ENCODE results near the gene GATA3.

DNA sequence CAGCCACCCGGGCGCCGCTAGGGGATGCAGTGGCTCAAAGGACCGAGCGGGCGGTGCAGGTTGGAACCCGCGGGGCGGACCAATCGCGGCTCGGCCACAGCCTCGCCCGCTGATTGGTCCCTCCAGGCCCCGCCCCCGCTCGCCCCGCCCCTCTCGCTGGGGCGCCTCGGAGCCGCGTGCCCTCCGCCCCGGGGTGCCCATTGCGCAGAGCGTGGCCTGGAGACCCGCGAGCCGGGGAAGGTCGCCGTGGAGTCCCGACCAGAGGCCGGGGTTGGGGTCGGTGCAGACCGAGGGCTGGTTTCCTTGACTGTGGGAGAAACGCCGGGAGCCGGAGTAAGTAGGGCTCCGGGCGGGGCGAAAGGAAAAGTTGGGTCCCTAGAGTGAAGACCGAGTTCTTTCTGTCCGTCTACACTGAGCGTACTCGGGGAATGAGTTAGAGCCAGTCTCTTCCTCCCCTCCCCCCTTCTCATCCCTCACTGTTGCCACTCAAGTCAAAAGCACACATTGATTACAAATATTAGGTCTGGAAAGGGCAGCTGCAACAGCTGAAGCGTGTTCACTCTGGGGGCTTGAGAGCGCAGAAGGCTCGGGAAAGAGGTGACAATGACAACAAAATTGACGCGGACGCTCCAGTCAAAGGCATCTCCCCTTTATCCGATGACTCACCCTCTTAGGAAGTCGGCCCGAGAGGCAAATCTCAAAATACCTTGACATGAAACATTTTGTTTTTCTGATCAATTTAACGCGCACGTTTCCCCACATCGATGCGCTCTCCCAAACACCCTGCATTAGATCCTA is 843 bp upstream of the GATA3 start:
- TF ChIP-seq, protein P1, sequence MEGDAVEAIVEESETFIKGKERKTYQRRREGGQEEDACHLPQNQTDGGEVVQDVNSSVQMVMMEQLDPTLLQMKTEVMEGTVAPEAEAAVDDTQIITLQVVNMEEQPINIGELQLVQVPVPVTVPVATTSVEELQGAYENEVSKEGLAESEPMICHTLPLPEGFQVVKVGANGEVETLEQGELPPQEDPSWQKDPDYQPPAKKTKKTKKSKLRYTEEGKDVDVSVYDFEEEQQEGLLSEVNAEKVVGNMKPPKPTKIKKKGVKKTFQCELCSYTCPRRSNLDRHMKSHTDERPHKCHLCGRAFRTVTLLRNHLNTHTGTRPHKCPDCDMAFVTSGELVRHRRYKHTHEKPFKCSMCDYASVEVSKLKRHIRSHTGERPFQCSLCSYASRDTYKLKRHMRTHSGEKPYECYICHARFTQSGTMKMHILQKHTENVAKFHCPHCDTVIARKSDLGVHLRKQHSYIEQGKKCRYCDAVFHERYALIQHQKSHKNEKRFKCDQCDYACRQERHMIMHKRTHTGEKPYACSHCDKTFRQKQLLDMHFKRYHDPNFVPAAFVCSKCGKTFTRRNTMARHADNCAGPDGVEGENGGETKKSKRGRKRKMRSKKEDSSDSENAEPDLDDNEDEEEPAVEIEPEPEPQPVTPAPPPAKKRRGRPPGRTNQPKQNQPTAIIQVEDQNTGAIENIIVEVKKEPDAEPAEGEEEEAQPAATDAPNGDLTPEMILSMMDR (IDR thresholded peaks at IDR 0.05), result peak in 3 of 4 experiments; percentile 78 to 95 (median 88)
- TF ChIP-seq POLR2A (IDR thresholded peaks at IDR 0.05), result peak; percentile 76
- TF ChIP-seq POLR2AphosphoS5 (IDR thresholded peaks at IDR 0.05), result peak; percentile 71

Data from prostate gland (tissue), 2 donors.